ENCODE measurements around the gene NPTXR. TPM values are rescaled to one million over a fixed set of nuclear protein-coding genes. Genes with fewer than 3 reads are reported as not detected.
A peak's percentile ranks its signal among the peaks of the same experiment; 100 is the strongest.

The NPTXR gene
- total and polyA plus RNA-seq, 2 experiments from 2014 or later, result 0.99 to 2.7 TPM

GRCh38 chr22:38842512-38843200, 1.2 kb downstream of the NPTXR start:
- 16 to 21% methylated on average over 33 of the region's 34 CpGs for whole genome bisulfite sequencing, 2 experiments (ENCODE audit: low coverage in 1 of 2, low lambda C conversion rate in 2 of 2, missing lambda C conversion rate in 2 of 2)
- Histone ChIP-seq H3K4me2 (ENCODE audit: unreplicated experiment) (peak overlapping the region; percentile 35), H3K4me3 (peak overlapping the region; percentile 65), H3K79me2 (ENCODE audit: insufficient read depth) (no peaks in the 10 kb centered on the region), H3K4me1 (ENCODE audit: insufficient read depth) (no peaks in the 10 kb centered on the region), H3F3A (ENCODE audit: insufficient read depth) (0 out of 2 replicates have a peak, but pooled peaks cover 6% of the 10 kb centered on the region), H2AFZ (peak overlapping the region; percentile 77; the same call in 1 of the 2 replicates), H4K20me1 (ENCODE audit: insufficient read depth) (no peaks in the 10 kb centered on the region), H3K9ac (peak overlapping the region; percentile 59), H3K36me3 (ENCODE audit: low read depth) (no peaks in the 10 kb centered on the region), H3K27ac (no peak overlapping the region), H3K27me3 (replicated peaks; ENCODE audit: insufficient read depth) (no peaks in the 10 kb centered on the region; the same call in 1 of the 2 replicates), H3K9me2 (ENCODE audit: insufficient read depth) (no peaks in the 10 kb centered on the region), H3K9me3 (ENCODE audit: low read depth) (no peaks in the 10 kb centered on the region)
- in situ Hi-C loops (cut with MboI), result no loop called here
- no peak for TF ChIP-seq EZH2 (IDR thresholded peaks at IDR 0.05; ENCODE audit: insufficient read depth, poor library complexity, severe bottlenecking)
- no peak for TF ChIP-seq EZH2phosphoT487 (IDR thresholded peaks at IDR 0.05; ENCODE audit: insufficient read depth, low read depth)
- no peak for DNase-seq

- no peaks in the 10 kb centered on the region; the same call in 1 of the 2 replicates for H3K27me3 ChIP-seq (replicated peaks; ENCODE audit: insufficient read depth)
- 82 to 84% methylated on average over 5 of the region's 5 CpGs for WGBS, 2 experiments (ENCODE audit: low coverage in 1 of 2, low lambda C conversion rate in 2 of 2, missing lambda C conversion rate in 2 of 2)
- H3K27ac ChIP-seq, result no peak overlapping the region
- no peak for TF ChIP-seq EZH2 (IDR thresholded peaks at IDR 0.05; ENCODE audit: insufficient read depth, poor library complexity, severe bottlenecking)
- TF ChIP-seq EZH2phosphoT487 (IDR thresholded peaks at IDR 0.05; ENCODE audit: insufficient read depth, low read depth), result no peak
- 0 out of 2 replicates have a peak, but pooled peaks cover 6% of the 10 kb centered on the region for H3F3A ChIP-seq (ENCODE audit: insufficient read depth)
- H3K9ac ChIP-seq, result no peak overlapping the region
- no peaks in the 10 kb centered on the region for H3K9me3 ChIP-seq (ENCODE audit: low read depth)
- in situ Hi-C loops (cut with MboI), result no loop called here
- DNase-seq, result no peak
- H3K4me1 ChIP-seq (ENCODE audit: insufficient read depth), result no peaks in the 10 kb centered on the region
- H3K36me3 ChIP-seq (ENCODE audit: low read depth), result no peaks in the 10 kb centered on the region
- no peak overlapping the region for H3K4me2 ChIP-seq (ENCODE audit: unreplicated experiment)
- no peaks in the 10 kb centered on the region for H4K20me1 ChIP-seq (ENCODE audit: insufficient read depth)
- H3K9me2 ChIP-seq (ENCODE audit: insufficient read depth), result no peaks in the 10 kb centered on the region
- H3K79me2 ChIP-seq (ENCODE audit: insufficient read depth), result no peaks in the 10 kb centered on the region
- H2AFZ ChIP-seq, result no peak overlapping the region
- H3K4me3 ChIP-seq, result no peak overlapping the region
These were observed 2.2 kb downstream of the NPTXR start for GRCh38 chr22:38841635-38842034.

- Histone ChIP-seq H3K4me1 (ENCODE audit: insufficient read depth) (no peaks in the 10 kb centered on the region), H3K27ac (no peak overlapping the region), H3K9me3 (ENCODE audit: low read depth) (no peaks in the 10 kb centered on the region), H3K27me3 (replicated peaks; ENCODE audit: insufficient read depth) (no peaks in the 10 kb centered on the region; the same call in 1 of the 2 replicates), H3K36me3 (ENCODE audit: low read depth) (no peaks in the 10 kb centered on the region), H2AFZ (no peak overlapping the region), H3K79me2 (ENCODE audit: insufficient read depth) (no peaks in the 10 kb centered on the region), H3K9ac (no peak overlapping the region), H3K4me2 (ENCODE audit: unreplicated experiment) (no peak overlapping the region), H3F3A (ENCODE audit: insufficient read depth) (0 out of 2 replicates have a peak, but pooled peaks cover 6% of the 10 kb centered on the region), H4K20me1 (ENCODE audit: insufficient read depth) (no peaks in the 10 kb centered on the region), H3K9me2 (ENCODE audit: insufficient read depth) (no peaks in the 10 kb centered on the region), H3K4me3 (no peak overlapping the region)
- whole genome bisulfite sequencing, 2 experiments (ENCODE audit: low coverage in 1 of 2, low lambda C conversion rate in 2 of 2, missing lambda C conversion rate in 2 of 2), result 64 to 65% methylated on average over 7 of the region's 7 CpGs
- DNase-seq, result no peak
- in situ Hi-C loops (cut with MboI), result no loop called here
- TF ChIP-seq EZH2 (IDR thresholded peaks at IDR 0.05; ENCODE audit: insufficient read depth, poor library complexity, severe bottlenecking), result no peak
- TF ChIP-seq EZH2phosphoT487 (IDR thresholded peaks at IDR 0.05; ENCODE audit: insufficient read depth, low read depth), result no peak
These were observed 2.6 kb downstream of the NPTXR start for GRCh38 chr22:38841211-38841610.

- 70 to 84% methylated on average over 3 of the region's 3 CpGs for WGBS, 2 experiments (ENCODE audit: low coverage in 1 of 2, low lambda C conversion rate in 2 of 2, missing lambda C conversion rate in 2 of 2)
- no peak for DNase-seq
- Histone ChIP-seq H3K9me3 (ENCODE audit: low read depth) (no peaks in the 10 kb centered on the region), H3F3A (ENCODE audit: insufficient read depth) (0 out of 2 replicates have a peak, but pooled peaks cover 6% of the 10 kb centered on the region), H3K4me1 (ENCODE audit: insufficient read depth) (no peaks in the 10 kb centered on the region), H4K20me1 (ENCODE audit: insufficient read depth) (no peaks in the 10 kb centered on the region), H3K27ac (no peak overlapping the region), H3K27me3 (replicated peaks; ENCODE audit: insufficient read depth) (no peaks in the 10 kb centered on the region; the same call in 1 of the 2 replicates), H3K79me2 (ENCODE audit: insufficient read depth) (no peaks in the 10 kb centered on the region), H3K36me3 (ENCODE audit: low read depth) (no peaks in the 10 kb centered on the region), H2AFZ (no peak overlapping the region), H3K9ac (no peak overlapping the region), H3K4me2 (ENCODE audit: unreplicated experiment) (no peak overlapping the region), H3K9me2 (ENCODE audit: insufficient read depth) (no peaks in the 10 kb centered on the region), H3K4me3 (no peak overlapping the region)
- in situ Hi-C loops (cut with MboI), result no loop called here
- no peak for TF ChIP-seq EZH2phosphoT487 (IDR thresholded peaks at IDR 0.05; ENCODE audit: insufficient read depth, low read depth)
- no peak for TF ChIP-seq EZH2 (IDR thresholded peaks at IDR 0.05; ENCODE audit: insufficient read depth, poor library complexity, severe bottlenecking)
These were observed 3.7 kb downstream of the NPTXR start for GRCh38 chr22:38840129-38840528.

Measured in GM23248 (cell line).